ENCODE data around the gene DNAJC17.

The DNAJC17 gene

GRCh38 chr15:40792394-40792793, 14.9 kb downstream of the DNAJC17 start:
- Histone ChIP-seq H3K4me3 (ENCODE audit: extremely low read depth, insufficient read depth, low read length, poor library complexity, severe bottlenecking) (no peak overlapping the region), H3K27ac (ENCODE audit: low read depth, low read length, severe bottlenecking) (no peak overlapping the region), H3K36me3 (ENCODE audit: control insufficient read depth, insufficient read depth, low read length) (peaks cover 14% of the 10 kb centered on the region), H3K4me1 (ENCODE audit: control insufficient read depth, insufficient read depth, low read length, poor library complexity, severe bottlenecking) (no peaks in the 10 kb centered on the region), H3K9me3 (ENCODE audit: control insufficient read depth, low read length) (no peaks in the 10 kb centered on the region)
- WGBS, 2 experiments (ENCODE audit: insufficient coverage in 2 of 2), result 60 to 100% methylated on average over 1 to 2 of the region's 3 CpGs

GRCh38 chr15:40790718-40791117, 16.6 kb downstream of the DNAJC17 start:
- Histone ChIP-seq H3K36me3 (ENCODE audit: control insufficient read depth, insufficient read depth, low read length) (peaks cover 21% of the 10 kb centered on the region), H3K27ac (ENCODE audit: low read depth, low read length, severe bottlenecking) (no peak overlapping the region), H3K9me3 (ENCODE audit: control insufficient read depth, low read length) (no peaks in the 10 kb centered on the region), H3K4me3 (ENCODE audit: extremely low read depth, insufficient read depth, low read length, poor library complexity, severe bottlenecking) (no peak overlapping the region), H3K4me1 (ENCODE audit: control insufficient read depth, insufficient read depth, low read length, poor library complexity, severe bottlenecking) (no peaks in the 10 kb centered on the region)
- no CpG with 5 or more reads among the region's 3 CpGs for WGBS, 2 experiments (ENCODE audit: insufficient coverage in 2 of 2)

- peaks cover 21% of the 10 kb centered on the region for H3K36me3 ChIP-seq (ENCODE audit: control insufficient read depth, insufficient read depth, low read length)
- H3K27ac ChIP-seq (ENCODE audit: low read depth, low read length, severe bottlenecking), result no peak overlapping the region
- no peaks in the 10 kb centered on the region for H3K9me3 ChIP-seq (ENCODE audit: control insufficient read depth, low read length)
- H3K4me3 ChIP-seq (ENCODE audit: extremely low read depth, insufficient read depth, low read length, poor library complexity, severe bottlenecking), result no peak overlapping the region
- WGBS, 2 experiments (ENCODE audit: insufficient coverage in 2 of 2), result 83 to 94% methylated on average over 7 of the region's 8 CpGs
- H3K4me1 ChIP-seq (ENCODE audit: control insufficient read depth, insufficient read depth, low read length, poor library complexity, severe bottlenecking), result no peaks in the 10 kb centered on the region
These were observed 17.3 kb downstream of the DNAJC17 start for GRCh38 chr15:40789999-40790398.

GRCh38 chr15:40789119-40789518, 18.2 kb downstream of the DNAJC17 start:
- WGBS, 2 experiments (ENCODE audit: insufficient coverage in 2 of 2), result 92 to 97% methylated on average over 5 of the region's 5 CpGs
- Histone ChIP-seq H3K4me1 (ENCODE audit: control insufficient read depth, insufficient read depth, low read length, poor library complexity, severe bottlenecking) (no peaks in the 10 kb centered on the region), H3K27ac (ENCODE audit: low read depth, low read length, severe bottlenecking) (no peak overlapping the region), H3K9me3 (ENCODE audit: control insufficient read depth, low read length) (no peaks in the 10 kb centered on the region), H3K4me3 (ENCODE audit: extremely low read depth, insufficient read depth, low read length, poor library complexity, severe bottlenecking) (no peak overlapping the region), H3K36me3 (ENCODE audit: control insufficient read depth, insufficient read depth, low read length) (peaks cover 21% of the 10 kb centered on the region)

- H3K27ac ChIP-seq (ENCODE audit: low read depth, low read length, severe bottlenecking), result no peak overlapping the region
These were observed 19.3 kb downstream of the DNAJC17 start for GRCh38 chr15:40787991-40788390.

GRCh38 chr15:40787344-40787841, 19.9 kb downstream of the DNAJC17 start:
- 76% methylated on average over 3 of the region's 4 CpGs; no CpG with 5 or more reads in 1 of the 2 experiments for WGBS, 2 experiments (ENCODE audit: insufficient coverage in 2 of 2)
- no peak overlapping the region for H3K27ac ChIP-seq (ENCODE audit: low read depth, low read length, severe bottlenecking)
- no peaks in the 10 kb centered on the region for H3K4me1 ChIP-seq (ENCODE audit: control insufficient read depth, insufficient read depth, low read length, poor library complexity, severe bottlenecking)
- no peak overlapping the region for H3K4me3 ChIP-seq (ENCODE audit: extremely low read depth, insufficient read depth, low read length, poor library complexity, severe bottlenecking)
- peaks cover 17% of the 10 kb centered on the region for H3K36me3 ChIP-seq (ENCODE audit: control insufficient read depth, insufficient read depth, low read length)
- no peaks in the 10 kb centered on the region for H3K9me3 ChIP-seq (ENCODE audit: control insufficient read depth, low read length)

More at GRCh38 chr15:40787991-40788390, 19.3 kb downstream of the DNAJC17 start:
- Histone ChIP-seq H3K9me3 (ENCODE audit: control insufficient read depth, low read length) (no peaks in the 10 kb centered on the region), H3K36me3 (ENCODE audit: control insufficient read depth, insufficient read depth, low read length) (peaks cover 21% of the 10 kb centered on the region), H3K4me3 (ENCODE audit: extremely low read depth, insufficient read depth, low read length, poor library complexity, severe bottlenecking) (no peak overlapping the region), H3K4me1 (ENCODE audit: control insufficient read depth, insufficient read depth, low read length, poor library complexity, severe bottlenecking) (no peaks in the 10 kb centered on the region)
- 73 to 78% methylated on average over 3 of the region's 6 CpGs for whole genome bisulfite sequencing, 2 experiments (ENCODE audit: insufficient coverage in 2 of 2)

- H3K4me3 ChIP-seq (ENCODE audit: extremely low read depth, insufficient read depth, low read length, poor library complexity, severe bottlenecking), result no peak overlapping the region
- H3K36me3 ChIP-seq (ENCODE audit: control insufficient read depth, insufficient read depth, low read length), result peaks cover 10% of the 10 kb centered on the region
- 88 to 100% methylated on average over 1 of the region's 2 CpGs for WGBS, 2 experiments (ENCODE audit: insufficient coverage in 2 of 2)
- no peak overlapping the region for H3K27ac ChIP-seq (ENCODE audit: low read depth, low read length, severe bottlenecking)
- H3K9me3 ChIP-seq (ENCODE audit: control insufficient read depth, low read length), result no peaks in the 10 kb centered on the region
- H3K4me1 ChIP-seq (ENCODE audit: control insufficient read depth, insufficient read depth, low read length, poor library complexity, severe bottlenecking), result no peaks in the 10 kb centered on the region
These were observed 21.5 kb downstream of the DNAJC17 start for GRCh38 chr15:40785814-40786213.

- Histone ChIP-seq H3K36me3 (ENCODE audit: control insufficient read depth, insufficient read depth, low read length) (peaks cover 11% of the 10 kb centered on the region), H3K9me3 (ENCODE audit: control insufficient read depth, low read length) (no peaks in the 10 kb centered on the region), H3K4me1 (ENCODE audit: control insufficient read depth, insufficient read depth, low read length, poor library complexity, severe bottlenecking) (no peaks in the 10 kb centered on the region), H3K27ac (ENCODE audit: low read depth, low read length, severe bottlenecking) (no peak overlapping the region), H3K4me3 (ENCODE audit: extremely low read depth, insufficient read depth, low read length, poor library complexity, severe bottlenecking) (no peak overlapping the region)
- WGBS, 2 experiments (ENCODE audit: insufficient coverage in 2 of 2), result 83 to 100% methylated on average over 1 of the region's 3 CpGs
These were observed 22.1 kb downstream of the DNAJC17 start for GRCh38 chr15:40785164-40785563.

- Histone ChIP-seq H3K27ac (ENCODE audit: low read depth, low read length, severe bottlenecking) (no peak overlapping the region), H3K4me1 (ENCODE audit: control insufficient read depth, insufficient read depth, low read length, poor library complexity, severe bottlenecking) (no peaks in the 10 kb centered on the region), H3K4me3 (ENCODE audit: extremely low read depth, insufficient read depth, low read length, poor library complexity, severe bottlenecking) (no peak overlapping the region), H3K36me3 (ENCODE audit: control insufficient read depth, insufficient read depth, low read length) (peaks cover 33% of the 10 kb centered on the region), H3K9me3 (ENCODE audit: control insufficient read depth, low read length) (no peaks in the 10 kb centered on the region)
- 72 to 84% methylated on average over 7 to 8 of the region's 8 CpGs for WGBS, 2 experiments (ENCODE audit: insufficient coverage in 2 of 2)
These were observed 24.6 kb downstream of the DNAJC17 start for GRCh38 chr15:40782609-40783227.

- no peaks in the 10 kb centered on the region for H3K4me1 ChIP-seq (ENCODE audit: control insufficient read depth, insufficient read depth, low read length, poor library complexity, severe bottlenecking)
- H3K36me3 ChIP-seq (ENCODE audit: control insufficient read depth, insufficient read depth, low read length), result peaks cover 74% of the 10 kb centered on the region
- no peak overlapping the region for H3K27ac ChIP-seq (ENCODE audit: low read depth, low read length, severe bottlenecking)
- whole genome bisulfite sequencing, 2 experiments (ENCODE audit: insufficient coverage in 2 of 2), result 95 to 96% methylated on average over 8 to 9 of the region's 11 CpGs
- no peak overlapping the region for H3K4me3 ChIP-seq (ENCODE audit: extremely low read depth, insufficient read depth, low read length, poor library complexity, severe bottlenecking)
- no peaks in the 10 kb centered on the region for H3K9me3 ChIP-seq (ENCODE audit: control insufficient read depth, low read length)
These were observed 30.6 kb downstream of the DNAJC17 start for GRCh38 chr15:40776537-40777141.
